ENCODE data around the gene GET3.
"Not testable (repeated sequence)": the region's sequence is repeated elsewhere in the genome, so short reads cannot be mapped to it uniquely, and the experiment has no call there.

- not testable (repeated sequence) for TF ChIP-seq CTCF (conservative IDR thresholded peaks at IDR 0.05; ENCODE audit: low read length); EZH2phosphoT487 (IDR thresholded peaks at IDR 0.05; ENCODE audit: borderline replicate concordance)
These were observed 25.2 kb upstream of the GET3 start for GRCh38 chr19:12712077-12712476.

All from Loucy (cell line).